ENCODE data around the gene PRICKLE1.

- TF ChIP-seq CTCF (IDR thresholded peaks at IDR 0.05; ENCODE audit: insufficient read depth, low read length) (no peak), REST (IDR thresholded peaks at IDR 0.05; ENCODE audit: insufficient replicate concordance, low read depth) (no peak)
Observed at GRCh38 chr12:42508913-42509460, 80.6 kb downstream of the PRICKLE1 start.

Data from HL-60 (cell line).